ENCODE results near the gene RSL24D1. TPM values are rescaled to one million over a fixed set of nuclear protein-coding genes. Genes with fewer than 3 reads are reported as not detected.

RSL24D1 gene
- total and polyA plus RNA-seq, 2 experiments from 2014 or later, result 45.8 to 46.1 TPM

DNA sequence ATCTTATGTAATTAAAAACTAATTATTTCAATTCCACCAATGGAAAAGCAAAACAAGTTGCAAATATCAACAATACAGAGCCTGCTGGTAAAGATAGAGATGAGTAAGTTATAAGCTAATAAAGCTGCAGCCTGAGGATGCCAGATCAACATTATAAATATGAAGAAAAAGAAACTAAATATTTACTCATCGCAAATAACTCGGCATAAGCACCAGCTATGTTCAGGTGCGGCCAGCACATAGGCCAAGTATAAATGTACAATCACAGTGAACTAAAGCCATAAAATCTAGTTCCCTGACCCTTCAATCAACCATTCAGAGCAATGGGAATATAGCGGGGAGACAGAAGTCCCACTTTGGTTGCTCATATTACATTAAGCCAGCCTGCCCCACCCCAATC is 7.7 kb upstream of the RSL24D1 start:
- Histone ChIP-seq H3K9me3 (ENCODE audit: low read depth) (no peaks in the 10 kb centered on the region), H3K4me3 (no peak overlapping the region), H3K36me3 (peaks cover 3% of the 10 kb centered on the region), H3K4me1 (ENCODE audit: low read depth) (no peaks in the 10 kb centered on the region), H3K27me3 (no peaks in the 10 kb centered on the region), H3K27ac (no peak overlapping the region)
- DNase-seq (ENCODE audit: low read depth in 1 of 2, low spot score in 1 of 2), result no peak
- TF ChIP-seq, protein P1, sequence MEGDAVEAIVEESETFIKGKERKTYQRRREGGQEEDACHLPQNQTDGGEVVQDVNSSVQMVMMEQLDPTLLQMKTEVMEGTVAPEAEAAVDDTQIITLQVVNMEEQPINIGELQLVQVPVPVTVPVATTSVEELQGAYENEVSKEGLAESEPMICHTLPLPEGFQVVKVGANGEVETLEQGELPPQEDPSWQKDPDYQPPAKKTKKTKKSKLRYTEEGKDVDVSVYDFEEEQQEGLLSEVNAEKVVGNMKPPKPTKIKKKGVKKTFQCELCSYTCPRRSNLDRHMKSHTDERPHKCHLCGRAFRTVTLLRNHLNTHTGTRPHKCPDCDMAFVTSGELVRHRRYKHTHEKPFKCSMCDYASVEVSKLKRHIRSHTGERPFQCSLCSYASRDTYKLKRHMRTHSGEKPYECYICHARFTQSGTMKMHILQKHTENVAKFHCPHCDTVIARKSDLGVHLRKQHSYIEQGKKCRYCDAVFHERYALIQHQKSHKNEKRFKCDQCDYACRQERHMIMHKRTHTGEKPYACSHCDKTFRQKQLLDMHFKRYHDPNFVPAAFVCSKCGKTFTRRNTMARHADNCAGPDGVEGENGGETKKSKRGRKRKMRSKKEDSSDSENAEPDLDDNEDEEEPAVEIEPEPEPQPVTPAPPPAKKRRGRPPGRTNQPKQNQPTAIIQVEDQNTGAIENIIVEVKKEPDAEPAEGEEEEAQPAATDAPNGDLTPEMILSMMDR (IDR thresholded peaks at IDR 0.05; ENCODE audit: low read depth, low read length), result no peak

DNA sequence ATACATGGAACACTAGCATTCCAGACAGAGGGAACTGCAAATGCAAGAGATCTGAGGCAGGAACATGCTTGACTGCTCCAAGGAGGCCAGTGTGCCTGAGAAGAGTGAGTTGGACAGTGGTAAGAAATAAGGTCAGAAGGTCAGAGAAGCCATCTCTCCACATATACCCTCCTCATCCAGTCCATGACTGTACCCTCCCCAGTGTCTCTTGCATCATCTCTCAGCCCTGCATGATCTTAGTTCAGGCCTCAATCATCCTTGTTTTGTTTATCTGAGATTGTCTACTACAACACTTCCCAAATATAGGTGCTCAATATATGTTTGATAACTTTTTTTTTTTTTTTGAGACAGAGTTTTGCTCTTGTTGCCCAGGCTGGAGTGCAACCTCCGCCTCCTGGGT is 5.5 kb upstream of the RSL24D1 start:
- Histone ChIP-seq H3K4me3 (no peak overlapping the region), H3K27ac (no peak overlapping the region), H3K27me3 (no peaks in the 10 kb centered on the region), H3K9me3 (ENCODE audit: low read depth) (no peaks in the 10 kb centered on the region), H3K36me3 (peaks cover 3% of the 10 kb centered on the region), H3K4me1 (ENCODE audit: low read depth) (no peaks in the 10 kb centered on the region)
- no peak for DNase-seq (ENCODE audit: low read depth in 1 of 2, low spot score in 1 of 2)
- TF ChIP-seq, protein P1 (IDR thresholded peaks at IDR 0.05; ENCODE audit: low read depth, low read length), result no peak

DNA sequence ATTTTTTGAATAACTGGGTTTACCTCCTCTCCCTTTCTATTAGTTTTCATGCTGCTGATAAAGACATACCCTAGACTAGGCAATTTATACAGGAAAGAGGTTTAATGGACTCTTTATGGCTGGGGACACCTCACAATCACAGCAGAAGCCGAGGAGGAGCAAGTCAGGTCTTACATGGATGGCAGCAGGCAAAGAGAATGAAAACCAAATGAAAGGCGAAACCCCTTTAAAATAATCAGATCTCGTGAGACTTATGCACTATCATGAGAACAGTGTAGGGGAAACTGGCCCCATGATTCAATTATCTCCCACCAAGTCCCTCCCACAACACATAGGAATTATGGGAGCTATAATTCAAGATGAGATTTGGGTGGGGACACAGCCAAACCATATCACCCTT is 2.0 kb upstream of the RSL24D1 start:
- H3K4me3 ChIP-seq, result no peak overlapping the region
- no peak for DNase-seq (ENCODE audit: low read depth in 1 of 2, low spot score in 1 of 2)
- no peaks in the 10 kb centered on the region for H3K9me3 ChIP-seq (ENCODE audit: low read depth)
- H3K36me3 ChIP-seq, result no peaks in the 10 kb centered on the region
- no peaks in the 10 kb centered on the region for H3K27me3 ChIP-seq
- TF ChIP-seq, protein P1 (IDR thresholded peaks at IDR 0.05; ENCODE audit: low read depth, low read length), result no peak
- peaks cover 6% of the 10 kb centered on the region for H3K4me1 ChIP-seq (ENCODE audit: low read depth)
- no peak overlapping the region for H3K27ac ChIP-seq

DNA sequence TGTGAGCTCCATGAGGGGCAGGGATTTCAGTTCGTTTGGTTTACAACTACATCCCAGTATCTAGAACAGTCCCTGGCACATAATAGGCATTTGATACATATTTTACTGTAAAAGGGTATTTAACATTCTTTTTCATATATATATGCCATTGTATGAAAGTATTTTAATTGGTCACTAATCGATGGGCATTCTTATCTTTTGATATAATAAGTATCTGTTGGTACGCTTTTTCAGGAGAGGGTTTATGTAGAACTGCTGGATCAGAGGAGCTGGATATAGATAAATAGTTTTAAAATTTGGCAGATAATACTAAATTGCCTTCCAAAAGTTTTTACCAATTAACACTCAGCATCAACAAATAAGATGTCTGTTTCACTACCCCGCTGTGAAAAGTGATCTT is 978 bp upstream of the RSL24D1 start:
- no peaks in the 10 kb centered on the region for H3K36me3 ChIP-seq
- H3K27ac ChIP-seq, result peak overlapping the region; percentile 91
- H3K27me3 ChIP-seq, result no peaks in the 10 kb centered on the region
- no peak for DNase-seq (ENCODE audit: low read depth in 1 of 2, low spot score in 1 of 2)
- no peaks in the 10 kb centered on the region for H3K9me3 ChIP-seq (ENCODE audit: low read depth)
- peak overlapping the region; percentile 61 for H3K4me3 ChIP-seq
- TF ChIP-seq, protein P1 (IDR thresholded peaks at IDR 0.05; ENCODE audit: low read depth, low read length), result no peak
- peaks cover 6% of the 10 kb centered on the region for H3K4me1 ChIP-seq (ENCODE audit: low read depth)

DNA sequence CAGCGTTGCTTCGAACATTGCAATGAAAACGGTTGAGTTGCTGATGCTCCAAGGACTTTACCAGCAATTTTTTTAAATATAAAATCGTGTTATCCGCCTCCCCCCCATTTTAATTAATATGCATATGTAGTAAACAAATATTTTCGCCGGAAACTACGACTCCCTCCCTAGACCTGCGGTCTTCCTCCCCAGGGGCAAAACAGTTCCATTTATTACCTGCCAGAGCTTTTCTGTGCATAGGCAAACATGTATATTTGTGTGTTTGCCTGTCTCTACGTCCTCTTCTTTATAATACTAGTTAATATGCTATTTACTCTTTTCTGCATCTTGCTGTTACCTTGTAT is 593 bp upstream of the RSL24D1 start:
- no peak for DNase-seq (ENCODE audit: low read depth in 1 of 2, low spot score in 1 of 2)
- Histone ChIP-seq H3K27me3 (no peaks in the 10 kb centered on the region), H3K9me3 (ENCODE audit: low read depth) (no peaks in the 10 kb centered on the region), H3K36me3 (peaks cover 3% of the 10 kb centered on the region), H3K27ac (peak overlapping the region; percentile 91), H3K4me3 (peak overlapping the region; percentile 61), H3K4me1 (ENCODE audit: low read depth) (peaks cover 6% of the 10 kb centered on the region)
- TF ChIP-seq, protein P1 (IDR thresholded peaks at IDR 0.05; ENCODE audit: low read depth, low read length), result no peak

DNA sequence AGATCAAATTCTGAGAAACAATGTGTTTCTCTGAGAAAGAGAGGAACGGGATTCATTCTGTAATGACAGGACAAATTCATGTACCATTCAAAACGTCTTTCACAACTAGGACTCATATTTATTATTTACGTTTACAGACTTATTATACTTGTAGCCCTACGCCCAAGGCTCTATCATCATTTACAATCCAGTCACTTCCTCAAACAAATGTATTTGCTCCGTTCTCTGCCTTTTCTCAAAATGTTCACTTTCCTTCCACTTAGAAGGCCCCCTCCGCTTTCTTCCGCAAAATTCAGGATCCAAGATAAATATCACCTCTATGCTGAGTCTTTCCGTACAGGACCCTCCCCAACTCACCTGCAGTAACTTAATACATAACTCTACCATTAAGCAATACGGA is 745 bp downstream of the RSL24D1 start:
- Histone ChIP-seq H3K27ac (peak overlapping the region; percentile 91), H3K4me1 (ENCODE audit: low read depth) (peaks cover 6% of the 10 kb centered on the region), H3K36me3 (peaks cover 6% of the 10 kb centered on the region), H3K9me3 (ENCODE audit: low read depth) (no peaks in the 10 kb centered on the region), H3K27me3 (no peaks in the 10 kb centered on the region), H3K4me3 (peak overlapping the region; percentile 61)
- DNase-seq (ENCODE audit: low read depth in 1 of 2, low spot score in 1 of 2), result no peak
- TF ChIP-seq, protein P1 (IDR thresholded peaks at IDR 0.05; ENCODE audit: low read depth, low read length), result no peak

Data from cardiac muscle cell (in vitro differentiated cells and primary cell).